ENCODE data around the gene RBM6. TPM values are rescaled to one million over a fixed set of nuclear protein-coding genes. Genes with fewer than 3 reads are reported as not detected.

RBM6 gene
- total RNA-seq (100 to 1,000 TPM; 191 to 194 TPM), polyA plus RNA-seq (10 to 100 TPM; 17.9 to 45.7 TPM)

- DNase-seq: peak; percentile 92 to 97 (median 94)
- Histone ChIP-seq H3K36me3 (ENCODE audit: insufficient read depth, low read length) (no peaks in the 10 kb centered on the region), H3K9me3 (ENCODE audit: control insufficient read depth in 1 of 2, low read length in 2 of 2) (no peaks in the 10 kb centered on the region), H3K27me3 (ENCODE audit: insufficient read depth, low read length) (no peaks in the 10 kb centered on the region), H3K4me1 (ENCODE audit: insufficient read depth, low read length) (peaks cover 19% of the 10 kb centered on the region), H3K4me3 (ENCODE audit: low read length in 2 of 2) (peak within 1 kb of the TSS; percentile 75 to 96), H3K27ac (ENCODE audit: low read depth, low read length) (peak within 1 kb of the TSS; percentile 96)
- H3K9me3 Mint-ChIP-seq: peaks cover 0 to 3% (median 0%) of the 10 kb centered on the region in 8 donors
- H3K27ac Mint-ChIP-seq: peak within 1 kb of the TSS; percentile 97 to 99 (median 98)
- intact Hi-C loops (cut with micrococcal nuclease): loop anchor here (1.0 to 10.0 kb wide), 6 partner anchors 11 to 525 kb away; partner anchors contain the start of genes APEH, HYAL3, MON1A and NAA80
- peaks cover 17 to 40% (median 26%) of the 10 kb centered on the region in 4 donors for H3K4me1 Mint-ChIP-seq
- peak within 1 kb of the TSS; percentile 94 to 99 (median 98) for H3K4me3 Mint-ChIP-seq
- POLR2A ChIA-PET (ENCODE audit: partially characterized antibody): interaction anchor here (0.8 to 3.5 kb wide), 23 partner anchors 10 to 1560 kb away, joined by 3 to 60 read pairs (median 4); partner anchors contain the start of genes DCAF1, IFRD2, INKA1 and IP6K2
- peaks cover 5 to 15% of the 10 kb centered on the region in 2 donors for H3K36me3 Mint-ChIP-seq
- CTCF ChIA-PET (ENCODE audit: partially characterized antibody): interaction anchor here (0.7 kb wide), 1 partner anchor 1506 kb away, joined by 3 read pairs; no protein-coding TSS in a partner anchor
- no peaks in the 10 kb centered on the region for H3K27me3 Mint-ChIP-seq
These were observed at the start of gene RBM6 for GRCh38 chr3:49939858-49940666. TSS of gene RBM6 (plus strand) at chr3:49940150. CDS start at chr3:49962642, 22,492 bp downstream.

- no peaks in the 10 kb centered on the region for H3K4me1 ChIP-seq (ENCODE audit: insufficient read depth, low read length)
- H3K36me3 ChIP-seq (ENCODE audit: insufficient read depth, low read length): no peaks in the 10 kb centered on the region
- DNase-seq: no peak
- H3K27me3 ChIP-seq (ENCODE audit: insufficient read depth, low read length): no peaks in the 10 kb centered on the region
- ChIA-PET CTCF (ENCODE audit: partially characterized antibody) (interaction anchor here (1.1 kb wide), 1 partner anchor 93 kb away, joined by 3 read pairs; the partner anchor contains the start of gene INKA1), POLR2A (ENCODE audit: partially characterized antibody) (interaction anchor here (1.4 kb wide), 1 partner anchor 39 kb away, joined by 4 read pairs; no protein-coding TSS in a partner anchor)
- H3K27ac Mint-ChIP-seq: no peak overlapping the region
- no peaks in the 10 kb centered on the region for H3K27me3 Mint-ChIP-seq
- H3K27ac ChIP-seq (ENCODE audit: low read depth, low read length): no peak overlapping the region
- H3K4me3 Mint-ChIP-seq: no peak overlapping the region
- no peak overlapping the region for H3K4me3 ChIP-seq (ENCODE audit: low read length in 2 of 2)
- no peaks in the 10 kb centered on the region for H3K4me1 Mint-ChIP-seq
- H3K36me3 Mint-ChIP-seq: no peaks in the 10 kb centered on the region
- H3K9me3 Mint-ChIP-seq: no peaks in the 10 kb centered on the region
- no peaks in the 10 kb centered on the region for H3K9me3 ChIP-seq (ENCODE audit: control insufficient read depth in 1 of 2, low read length in 2 of 2)
- intact Hi-C loops (cut with micrococcal nuclease): no loop called here
These were observed 44.2 kb upstream of the RBM6 start for GRCh38 chr3:49895791-49896190.

GRCh38 chr3:49896345-49896744 is 43.6 kb upstream of the RBM6 start:
- H3K9me3 ChIP-seq (ENCODE audit: control insufficient read depth in 1 of 2, low read length in 2 of 2): no peaks in the 10 kb centered on the region
- no peak overlapping the region for H3K4me3 ChIP-seq (ENCODE audit: low read length in 2 of 2)
- no peak overlapping the region for H3K4me3 Mint-ChIP-seq
- CTCF ChIA-PET (ENCODE audit: partially characterized antibody): no interaction called here
- POLR2A ChIA-PET (ENCODE audit: partially characterized antibody): interaction anchor here (1.4 kb wide), 1 partner anchor 39 kb away, joined by 4 read pairs; no protein-coding TSS in a partner anchor
- intact Hi-C loops (cut with micrococcal nuclease): no loop called here
- no peaks in the 10 kb centered on the region for H3K36me3 Mint-ChIP-seq
- H3K36me3 ChIP-seq (ENCODE audit: insufficient read depth, low read length): no peaks in the 10 kb centered on the region
- H3K27me3 ChIP-seq (ENCODE audit: insufficient read depth, low read length): no peaks in the 10 kb centered on the region
- H3K27me3 Mint-ChIP-seq: no peaks in the 10 kb centered on the region
- no peak for DNase-seq
- no peaks in the 10 kb centered on the region for H3K9me3 Mint-ChIP-seq
- no peak overlapping the region for H3K27ac Mint-ChIP-seq
- H3K27ac ChIP-seq (ENCODE audit: low read depth, low read length): no peak overlapping the region
- H3K4me1 ChIP-seq (ENCODE audit: insufficient read depth, low read length): no peaks in the 10 kb centered on the region
- H3K4me1 Mint-ChIP-seq: no peaks in the 10 kb centered on the region

- POLR2A ChIA-PET (ENCODE audit: partially characterized antibody): interaction anchor here (0.5 kb wide), 1 partner anchor 112 kb away, joined by 4 read pairs; no protein-coding TSS in a partner anchor
- CTCF ChIA-PET (ENCODE audit: partially characterized antibody): no interaction called here
- H3K4me1 Mint-ChIP-seq: peaks cover 2 to 8% (median 3%) of the 10 kb centered on the region in 4 donors
These were observed 41.0 kb upstream of the RBM6 start for GRCh38 chr3:49898991-49899390.

GRCh38 chr3:49899815-49900214 is 40.1 kb upstream of the RBM6 start:
- no peak for DNase-seq
- Histone ChIP-seq H3K27ac (ENCODE audit: low read depth, low read length) (no peak overlapping the region), H3K9me3 (ENCODE audit: control insufficient read depth in 1 of 2, low read length in 2 of 2) (no peaks in the 10 kb centered on the region), H3K4me3 (ENCODE audit: low read length in 2 of 2) (no peak overlapping the region), H3K4me1 (ENCODE audit: insufficient read depth, low read length) (peaks cover 16% of the 10 kb centered on the region), H3K36me3 (ENCODE audit: insufficient read depth, low read length) (no peaks in the 10 kb centered on the region), H3K27me3 (ENCODE audit: insufficient read depth, low read length) (no peaks in the 10 kb centered on the region)
- peaks cover 3 to 15% (median 8%) of the 10 kb centered on the region in 4 donors for H3K4me1 Mint-ChIP-seq
- H3K27ac Mint-ChIP-seq: no peak overlapping the region
- intact Hi-C loops (cut with micrococcal nuclease): no loop called here
- no peaks in the 10 kb centered on the region for H3K36me3 Mint-ChIP-seq
- CTCF ChIA-PET (ENCODE audit: partially characterized antibody): interaction anchor here (0.6 kb wide), 1 partner anchor 62 kb away, joined by 3 read pairs; no protein-coding TSS in a partner anchor
- POLR2A ChIA-PET (ENCODE audit: partially characterized antibody): no interaction called here
- no peak overlapping the region for H3K4me3 Mint-ChIP-seq
- H3K27me3 Mint-ChIP-seq: no peaks in the 10 kb centered on the region
- H3K9me3 Mint-ChIP-seq: no peaks in the 10 kb centered on the region

More at GRCh38 chr3:49898991-49899390, 41.0 kb upstream of the RBM6 start:
- no peaks in the 10 kb centered on the region for H3K36me3 ChIP-seq (ENCODE audit: insufficient read depth, low read length)
- no peak for DNase-seq
- Mint-ChIP-seq H3K36me3 (no peaks in the 10 kb centered on the region), H3K9me3 (no peaks in the 10 kb centered on the region), H3K4me3 (no peak overlapping the region), H3K27ac (no peak overlapping the region), H3K27me3 (no peaks in the 10 kb centered on the region)
- no peaks in the 10 kb centered on the region for H3K9me3 ChIP-seq (ENCODE audit: control insufficient read depth in 1 of 2, low read length in 2 of 2)
- intact Hi-C loops (cut with micrococcal nuclease): no loop called here
- H3K27me3 ChIP-seq (ENCODE audit: insufficient read depth, low read length): no peaks in the 10 kb centered on the region
- peaks cover 8% of the 10 kb centered on the region for H3K4me1 ChIP-seq (ENCODE audit: insufficient read depth, low read length)
- H3K27ac ChIP-seq (ENCODE audit: low read depth, low read length): no peak overlapping the region
- no peak overlapping the region for H3K4me3 ChIP-seq (ENCODE audit: low read length in 2 of 2)

GRCh38 chr3:49900491-49901153 is 39.3 kb upstream of the RBM6 start:
- Mint-ChIP-seq H3K27ac (peak overlapping the region in 1 of 7 donors; percentile 31), H3K4me3 (no peak overlapping the region), H3K27me3 (no peaks in the 10 kb centered on the region), H3K4me1 (peaks cover 3 to 20% (median 11%) of the 10 kb centered on the region in 4 donors), H3K36me3 (no peaks in the 10 kb centered on the region), H3K9me3 (no peaks in the 10 kb centered on the region)
- CTCF ChIA-PET (ENCODE audit: partially characterized antibody): no interaction called here
- POLR2A ChIA-PET (ENCODE audit: partially characterized antibody): no interaction called here
- Histone ChIP-seq H3K36me3 (ENCODE audit: insufficient read depth, low read length) (no peaks in the 10 kb centered on the region), H3K27ac (ENCODE audit: low read depth, low read length) (no peak overlapping the region), H3K9me3 (ENCODE audit: control insufficient read depth in 1 of 2, low read length in 2 of 2) (no peaks in the 10 kb centered on the region), H3K4me3 (ENCODE audit: low read length in 2 of 2) (no peak overlapping the region), H3K27me3 (ENCODE audit: insufficient read depth, low read length) (no peaks in the 10 kb centered on the region), H3K4me1 (ENCODE audit: insufficient read depth, low read length) (peaks cover 22% of the 10 kb centered on the region)
- no peak for DNase-seq
- intact Hi-C loops (cut with micrococcal nuclease): no loop called here

All from CD4-positive, alpha-beta memory T cell (primary cell).